Heart left ventricle (tissue), 16 donors: Measurements from ENCODE around the gene GAD2. TPM values are rescaled to one million over a fixed set of nuclear protein-coding genes. Genes with fewer than 3 reads are reported as not detected.

Experiments
- ATAC-seq, 4 donors: fragments of 200-7000 bp; cut with Tn5 transposase; one replicate each; pipeline ENCODE4 v1.9.1; 2020 to 2022; ENCODE audit warnings: moderate library complexity in 4 of 4, mild to moderate bottlenecking in 3 of 4, moderate number of reproducible peaks in 1 of 4
- DNase-seq, 5 donors: peaks; one replicate each; pipeline ENCODE4 v3.0.0-alpha.2; 2020
- H3K27ac ChIP-seq, 12 donors: fragments of 200-600 bp; sonication (generic) in 4 of 12; one replicate each; pipeline versions ENCODE4 v1.5.0 to v1.8.0; 2016 to 2022; ENCODE audit warnings: mild to moderate bottlenecking in 2 of 12
- H3K27me3 ChIP-seq, 9 donors: fragments of 200-600 bp; sonication (generic) in 2 of 9; one replicate each; pipeline versions ENCODE4 v1.5.1 to v1.8.0; 2016 to 2022; ENCODE audit warnings: mild to moderate bottlenecking in 3 of 9
- H3K36me3 ChIP-seq, 9 donors: fragments of 200-600 bp; sonication (generic) in 2 of 9; one replicate each; pipeline versions ENCODE4 v1.5.0 to v1.8.0; 2018 to 2022; ENCODE audit warnings: mild to moderate bottlenecking in 2 of 9
- H3K4me1 ChIP-seq, 12 donors: fragments of 200-600 bp; sonication (generic) in 4 of 12; one replicate each; pipeline versions ENCODE4 v1.5.0 to v1.8.0; 2016 to 2022; ENCODE audit warnings: mild to moderate bottlenecking in 3 of 12
- H3K4me3 ChIP-seq, 12 donors: fragments of 200-600 bp; sonication (generic) in 4 of 12; one replicate each; pipeline versions ENCODE4 v1.5.0 to v1.8.0; 2017 to 2022; ENCODE audit warnings: mild to moderate bottlenecking in 9 of 12, moderate library complexity in 4 of 12
- H3K9me3 ChIP-seq, 12 donors: fragments of 200-600 bp; sonication (generic) in 4 of 12; one replicate each; pipeline versions ENCODE4 v1.5.0 to v1.8.0; 2016 to 2022; ENCODE audit warnings: mild to moderate bottlenecking in 1 of 12
- CTCF ChIP-seq, 12 donors: fragments of 200-600 bp; sonication (generic) in 4 of 12; IDR thresholded peaks; one replicate each; pipeline versions ENCODE4 v1.5.0 to v1.8.0; 2018 to 2022; ENCODE audit warnings: antibody characterized with exemption in 12 of 12, mild to moderate bottlenecking in 5 of 12
- POLR2A ChIP-seq, 2 donors: fragments of 450-650 bp; IDR thresholded peaks; one replicate each; pipeline ENCODE4 v1.6.1; 2017; ENCODE audit warnings: antibody characterized with exemption in 2 of 2, mild to moderate bottlenecking in 2 of 2, moderate library complexity in 2 of 2
- whole genome bisulfite sequencing, 4 donors: extraction: QIAGEN DNeasy Blood & Tissue Kit in 2 of 4; methylation state at CpG; one replicate each; pipeline versions ENCODE4 v1.1.5 to v1.1.7; 2013 to 2018; 5-methylcytosine and 5-hydroxymethylcytosine counted together
- intact Hi-C, 10 donors: fragments of 100-400 bp; cut with DNase I; formaldehyde crosslinking; loops; one replicate each; pipeline versions ENCODE4 v1.11.1 to v1.14.2; 2022
- polyA plus RNA-seq, 2 donors: library from polyadenylated mRNA; stranded (reverse); fragments of 200-250 nt; gene quantifications; one replicate each; pipeline ENCODE4 v1.2.3, GENCODE V29; 2013
- total RNA-seq, 9 donors: library from RNA; depleted of rRNA in 2 of 9; stranded (reverse); fragments of >200 nt in 2 of 9; fragmentation: NEBNext Ultra II Directional in 3 of 9; extraction: Animal tissue kit (Norgen Biotek cat#: 25700) in 3 of 9; gene quantifications; one replicate each; pipeline versions ENCODE4 v1.1.0 to v1.2.4, GENCODE V29; 2016 to 2023
- donor health status: ischemic (EF 13 %, LVEDD 7.1; RV severe dilation, severe dysfunction).
- donor health status: healthy with polysubstance abuse.
- donor health status: DM: no; HTN: yes; CAD: no.
- donor health status: DM: no; HTN: no; CAD: no.
- donor health status: ischemic (EF 25% LVEDD 6.9; RV normal size, moderate dysfunction).
- donor health status: ischemic (EF 25% LVEDD 5.7; RV mildly dilated, moderate dysfunction).
- donor health status: healthy.
- donor health status: DM: yes; HTN: yes; CAD: no.
- donor health status: ischemic (EF 35%, LVEDD 5.7; RV mildly dilated, moderate dysfunction).
- donor health status: nonischemic (EF 11% LVEDD 7.7; RV severe dilation, severe dysfunction).
- donor health status: DM: yes; HTN: yes; CAD: no.
- donor health status: PGD.
- donor health status: ischemic (EF 29% LVEDD 5.4; RV normal size, mild dysfunction).
- donor health status: nonischemic (EF 23%, LVEDD 6.1; RV moderate dilation, normal function).

GAD2 gene
- total and polyA plus RNA-seq, 11 donors, result not detected

- no peak for TF ChIP-seq CTCF (IDR thresholded peaks at IDR 0.05)
- TF ChIP-seq POLR2A (IDR thresholded peaks at IDR 0.05), result no peak
- H3K27me3 ChIP-seq, result no peaks in the 10 kb centered on the region
Measured at GRCh38 chr10:26177341-26177740, 39.2 kb upstream of the GAD2 start.

GRCh38 chr10:26194275-26194674 lies 22.3 kb upstream of the GAD2 start:
- H3K9me3 ChIP-seq, result no peaks in the 10 kb centered on the region
- WGBS, 4 donors, result 62 to 73% (median 64%) methylated on average over 5 of the region's 5 CpGs
- H3K27ac ChIP-seq, result no peak overlapping the region
- no peak for ATAC-seq
- intact Hi-C loops, result no loop called here
- H3K4me1 ChIP-seq, result no peaks in the 10 kb centered on the region
- DNase-seq, result no peak
- TF ChIP-seq CTCF (IDR thresholded peaks at IDR 0.05) (no peak), POLR2A (IDR thresholded peaks at IDR 0.05) (no peak)
- no peaks in the 10 kb centered on the region for H3K27me3 ChIP-seq
- no peak overlapping the region for H3K4me3 ChIP-seq
- no peaks in the 10 kb centered on the region for H3K36me3 ChIP-seq

More at GRCh38 chr10:26177341-26177740, 39.2 kb upstream of the GAD2 start:
- H3K9me3 ChIP-seq, result no peaks in the 10 kb centered on the region
- no peaks in the 10 kb centered on the region for H3K36me3 ChIP-seq
- intact Hi-C loops, result loop anchor here in 1 of 10 donors (10.0 kb wide), 1 partner anchor 57 kb away; no protein-coding TSS in a partner anchor
- ATAC-seq (no peak), DNase-seq (no peak)
- no peak overlapping the region for H3K4me3 ChIP-seq
- no peak overlapping the region for H3K27ac ChIP-seq
- H3K4me1 ChIP-seq, result no peaks in the 10 kb centered on the region
- 62 to 81% (median 79%) methylated on average over 4 of the region's 4 CpGs for WGBS, 4 donors

GRCh38 chr10:26197248-26197647 lies 19.3 kb upstream of the GAD2 start:
- no peak for ATAC-seq
- H3K4me3 ChIP-seq, result no peak overlapping the region
- no peaks in the 10 kb centered on the region for H3K27me3 ChIP-seq
- intact Hi-C loops, result no loop called here
- TF ChIP-seq CTCF (IDR thresholded peaks at IDR 0.05), result no peak
- TF ChIP-seq POLR2A (IDR thresholded peaks at IDR 0.05), result no peak
- H3K36me3 ChIP-seq, result no peaks in the 10 kb centered on the region
- 77 to 93% (median 84%) methylated on average over 2 of the region's 2 CpGs for WGBS, 4 donors
- no peaks in the 10 kb centered on the region for H3K9me3 ChIP-seq
- no peaks in the 10 kb centered on the region for H3K4me1 ChIP-seq
- no peak for DNase-seq
- no peak overlapping the region for H3K27ac ChIP-seq

GRCh38 chr10:26198119-26198518 lies 18.5 kb upstream of the GAD2 start:
- 67 to 75% (median 69%) methylated on average over 9 of the region's 9 CpGs for WGBS, 4 donors

More at GRCh38 chr10:26198119-26198518, 18.5 kb upstream of the GAD2 start:
- intact Hi-C loops, result no loop called here
- Histone ChIP-seq H3K9me3 (no peaks in the 10 kb centered on the region), H3K36me3 (no peaks in the 10 kb centered on the region), H3K4me1 (no peaks in the 10 kb centered on the region), H3K27ac (no peak overlapping the region), H3K27me3 (no peaks in the 10 kb centered on the region), H3K4me3 (no peak overlapping the region)
- no peak for ATAC-seq
- no peak for DNase-seq
- no peak for TF ChIP-seq POLR2A (IDR thresholded peaks at IDR 0.05)
- no peak for TF ChIP-seq CTCF (IDR thresholded peaks at IDR 0.05)
